ENCODE data around the gene WDR88. TPM values are rescaled to one million over a fixed set of nuclear protein-coding genes. Genes with fewer than 3 reads are reported as not detected.

The WDR88 gene
- total and polyA plus RNA-seq, 2 of the 8 experiments (the other 6 are each of a cell fraction or from before 2014, with no cell fraction given), result not detected

DNA sequence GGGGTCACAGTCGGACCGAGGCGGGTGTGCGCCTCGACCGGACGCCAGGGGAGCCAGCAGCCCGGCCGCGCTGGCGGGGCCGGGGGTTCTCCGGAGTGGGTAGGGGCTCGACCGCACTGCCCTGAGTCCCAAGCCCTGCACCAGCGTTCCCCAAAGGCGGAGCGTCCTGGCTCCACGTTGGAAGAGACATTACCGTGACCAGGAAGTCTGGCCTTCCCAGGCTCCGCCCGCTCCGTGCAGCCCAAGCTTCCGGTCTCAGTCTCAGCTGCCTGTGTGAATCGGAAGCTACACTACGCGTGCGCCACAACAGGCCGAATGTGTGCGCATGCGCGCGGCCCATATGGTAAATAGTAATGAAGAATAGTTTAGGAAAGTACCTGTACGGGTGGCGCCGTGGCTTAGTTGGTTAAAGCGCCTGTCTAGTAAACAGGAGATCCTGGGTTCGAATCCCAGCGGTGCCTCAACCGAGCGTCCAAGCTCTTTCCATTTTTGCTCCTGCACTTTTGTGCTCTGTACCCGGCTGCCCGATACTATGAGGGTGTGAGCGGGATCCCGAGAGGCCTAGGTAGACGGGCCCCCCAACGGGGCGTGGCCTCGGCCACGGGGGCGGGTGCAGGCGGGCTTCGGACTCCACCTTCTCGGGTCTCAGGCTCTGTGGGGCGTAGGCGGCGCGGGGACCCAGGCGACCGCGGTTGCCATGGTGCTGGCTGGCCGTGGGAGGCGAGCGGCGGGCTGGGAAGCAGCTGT, 44.9 kb downstream of the WDR88 start (continued):
- TF ChIP-seq CHD7 (IDR thresholded peaks at IDR 0.05; ENCODE audit: insufficient replicate concordance, low read length), result no peak
- peak; percentile 61 for TF ChIP-seq KDM4A (IDR thresholded peaks at IDR 0.05; ENCODE audit: low read depth, low read length, severe bottlenecking)
- TF ChIP-seq, protein P1, sequence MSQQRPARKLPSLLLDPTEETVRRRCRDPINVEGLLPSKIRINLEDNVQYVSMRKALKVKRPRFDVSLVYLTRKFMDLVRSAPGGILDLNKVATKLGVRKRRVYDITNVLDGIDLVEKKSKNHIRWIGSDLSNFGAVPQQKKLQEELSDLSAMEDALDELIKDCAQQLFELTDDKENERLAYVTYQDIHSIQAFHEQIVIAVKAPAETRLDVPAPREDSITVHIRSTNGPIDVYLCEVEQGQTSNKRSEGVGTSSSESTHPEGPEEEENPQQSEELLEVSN (IDR thresholded peaks at IDR 0.05), result no peak
- TF ChIP-seq HDAC2 (IDR thresholded peaks at IDR 0.05; ENCODE audit: borderline replicate concordance in 1 of 2, low read depth in 2 of 2, low read length in 2 of 2), result no peak
- TF ChIP-seq CREB1 (IDR thresholded peaks at IDR 0.05), result no peak
- peak; percentile 35; the same call in 1 of the 2 replicates for TF ChIP-seq TCF12 (IDR thresholded peaks at IDR 0.05; ENCODE audit: low read depth, low read length)
- no peak for TF ChIP-seq BACH1 (IDR thresholded peaks at IDR 0.05; ENCODE audit: low read length)
- no peak for TF ChIP-seq SIX5 (IDR thresholded peaks at IDR 0.05; ENCODE audit: low read depth, low read length)
- no peak for TF ChIP-seq RNF2 (IDR thresholded peaks at IDR 0.05; ENCODE audit: borderline replicate concordance, low read depth, low read length, missing control alignments, poor library complexity, severe bottlenecking)

Measured in H1 (cell line).